ENCODE results near the gene PNPLA8.
"Not testable (repeated sequence)": the region's sequence is repeated elsewhere in the genome, so short reads cannot be mapped to it uniquely, and the experiment has no call there.

The PNPLA8 gene

DNA sequence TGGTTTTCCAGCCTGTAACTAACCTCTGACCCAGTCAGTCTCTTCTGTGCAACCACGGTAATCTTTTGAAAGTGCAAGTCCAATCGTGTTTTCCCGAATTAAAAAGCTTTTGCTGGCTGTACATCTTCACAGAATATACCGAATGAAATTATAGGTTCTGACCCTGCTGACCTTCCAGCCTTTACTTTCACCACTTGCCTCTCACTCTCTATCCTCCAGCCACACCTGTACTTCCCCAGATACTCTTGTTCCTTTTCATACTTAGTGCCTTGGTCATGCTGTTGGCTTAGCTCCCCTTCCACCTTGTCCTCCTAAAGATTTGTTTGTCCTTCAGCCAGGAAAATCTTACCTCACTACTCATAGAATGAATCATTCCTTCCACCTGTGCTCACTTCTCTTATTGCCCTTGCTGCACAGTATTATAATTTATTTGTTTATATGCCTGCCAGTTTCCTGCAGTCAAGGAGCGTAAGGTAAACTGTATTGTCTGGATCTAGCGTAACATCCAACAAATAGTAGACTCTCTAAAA is 2.3 kb upstream of the PNPLA8 start:
- no peak for DNase-seq (ENCODE audit: low spot score)

DNA sequence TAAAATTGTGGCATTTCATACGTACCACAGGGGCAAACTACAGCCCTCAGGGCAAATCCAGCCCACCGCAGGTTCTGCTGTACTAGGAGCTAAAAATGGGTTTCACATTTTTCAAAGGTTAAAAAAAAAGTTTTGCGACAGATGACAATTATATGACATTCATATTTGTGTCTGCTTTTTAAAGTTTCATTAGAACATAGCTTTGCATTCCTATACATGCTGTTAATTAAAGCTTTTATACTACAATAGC is 758 bp upstream of the PNPLA8 start:
- DNase-seq (ENCODE audit: low spot score): no peak

DNA sequence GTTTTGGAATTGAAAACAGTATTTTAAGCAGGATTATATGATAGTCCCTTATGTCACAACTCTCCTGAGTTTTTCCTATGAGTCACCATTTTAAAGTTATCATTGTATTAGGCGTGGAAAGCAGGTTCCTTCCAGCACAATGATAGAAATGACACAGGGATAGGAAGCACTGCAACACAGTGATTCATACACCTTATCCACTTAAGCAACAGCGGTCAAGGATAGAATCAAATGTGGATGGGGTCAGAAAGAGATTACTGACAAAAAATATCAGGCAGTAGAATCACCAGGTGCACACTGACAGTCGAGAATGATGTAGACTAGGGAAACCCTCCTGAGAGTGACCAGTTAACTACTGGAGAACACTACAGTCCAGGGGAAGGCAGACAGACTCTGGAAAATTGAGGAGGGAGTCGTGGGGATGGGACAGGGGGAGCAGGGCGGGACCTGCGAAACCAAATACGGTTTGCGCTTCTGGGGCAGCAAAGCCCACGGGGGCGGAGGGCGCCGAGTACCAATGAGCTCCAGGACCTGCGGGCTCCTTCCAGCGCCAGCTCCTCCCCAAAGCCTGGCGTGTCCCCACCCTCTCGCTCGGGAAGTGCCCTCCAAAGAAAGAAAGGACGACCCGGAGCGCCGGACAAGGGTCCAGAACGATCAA is 479 bp downstream of the PNPLA8 start:
- DNase-seq (ENCODE audit: low spot score): peak; percentile 78

DNA sequence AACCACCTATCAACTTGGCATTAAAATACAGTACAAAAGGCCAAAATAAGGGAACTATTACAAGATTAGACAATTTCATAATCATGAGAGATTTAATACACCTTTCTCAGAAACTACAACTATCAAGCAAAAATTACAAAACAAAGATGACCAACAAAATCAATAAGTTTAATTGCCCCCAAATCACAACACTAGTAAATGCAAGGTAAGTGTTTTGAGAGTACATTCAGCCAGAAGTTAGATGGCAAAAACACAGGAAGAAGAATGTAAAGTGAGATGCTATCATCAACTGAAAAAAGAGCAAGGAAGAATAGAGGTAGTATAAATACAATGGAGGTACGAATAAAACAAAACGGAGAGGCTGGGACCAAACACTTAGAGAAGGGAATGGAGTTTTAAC is 3.2 kb downstream of the PNPLA8 start:
- no peak for DNase-seq (ENCODE audit: low spot score)

DNA sequence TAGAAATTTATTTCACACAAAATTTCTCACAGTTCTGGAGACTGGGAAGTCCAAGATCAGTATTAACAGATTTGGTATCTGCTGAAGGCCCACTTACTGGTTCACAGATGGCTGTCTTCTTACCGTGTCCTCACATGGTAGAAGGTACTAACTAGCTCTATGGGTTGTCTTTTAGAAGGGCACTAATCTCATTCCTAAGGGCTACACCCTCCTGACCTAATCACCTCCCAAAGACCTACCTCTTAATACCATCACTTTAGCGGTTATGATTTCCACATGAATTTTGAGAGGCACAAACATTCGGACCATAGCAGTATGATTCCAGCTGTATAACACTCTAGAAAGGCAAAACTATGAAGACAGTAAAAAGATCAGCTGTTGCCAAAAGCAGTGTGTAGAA is 8.0 kb downstream of the PNPLA8 start:
- DNase-seq (ENCODE audit: low spot score): no peak

DNA sequence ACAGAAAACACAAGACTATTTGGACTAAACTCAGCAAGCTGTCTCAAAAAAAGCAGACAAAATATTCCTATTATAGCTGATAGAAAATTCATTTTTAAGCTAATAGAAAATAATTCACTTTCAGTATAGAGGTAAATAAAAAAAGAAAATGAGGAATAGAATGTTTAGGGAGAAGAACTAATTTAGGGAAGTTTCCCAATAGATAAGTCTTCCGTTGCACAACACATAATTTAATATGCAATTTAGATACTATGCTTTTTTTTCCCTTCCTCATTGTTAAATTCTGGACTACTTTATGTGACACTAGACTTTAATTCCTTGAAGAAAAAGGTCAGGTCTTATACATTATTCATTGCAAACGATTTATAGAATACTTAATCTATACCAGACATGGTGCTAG is 10.3 kb downstream of the PNPLA8 start:
- no peak for DNase-seq (ENCODE audit: low spot score)

DNA sequence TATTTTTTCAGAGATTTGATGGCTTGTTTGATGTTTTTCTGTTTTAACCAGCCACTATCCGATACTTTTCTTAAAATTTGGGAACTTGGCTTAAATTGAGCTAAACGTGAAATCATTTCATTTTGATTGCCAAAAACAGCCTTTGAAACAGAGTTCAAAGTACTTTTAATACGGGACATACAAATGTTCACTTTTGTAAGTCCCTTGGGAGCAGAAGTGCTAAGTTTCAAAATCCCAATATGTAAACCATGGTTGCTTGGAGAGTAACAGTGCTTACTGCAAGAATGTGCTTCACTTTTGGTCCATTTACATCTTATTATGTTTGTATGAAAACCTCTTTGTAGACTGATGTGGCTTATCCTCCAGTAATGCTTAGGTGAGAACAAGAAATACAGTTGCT is 10.9 kb downstream of the PNPLA8 start:
- DNase-seq (ENCODE audit: low spot score): no peak

DNA sequence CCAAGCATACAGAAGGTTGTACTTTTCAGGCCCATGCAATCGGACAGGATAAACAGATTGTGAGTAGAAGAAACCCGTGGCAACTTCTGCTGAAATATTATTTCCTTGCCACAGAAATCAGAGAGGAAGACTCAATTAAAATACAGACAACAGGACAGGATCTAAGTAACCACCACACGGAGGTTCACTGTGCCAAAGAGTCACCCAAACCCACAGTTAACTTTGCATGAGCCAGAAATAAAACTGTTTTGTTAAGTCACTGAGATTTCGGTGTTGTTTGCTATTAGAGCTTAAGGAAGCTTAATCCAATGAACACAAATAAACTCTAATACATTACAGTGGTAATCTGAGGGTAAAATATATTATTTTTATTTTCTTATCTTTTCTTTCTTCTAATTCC is 14.0 kb downstream of the PNPLA8 start:
- no peak for DNase-seq (ENCODE audit: low spot score)

DNA sequence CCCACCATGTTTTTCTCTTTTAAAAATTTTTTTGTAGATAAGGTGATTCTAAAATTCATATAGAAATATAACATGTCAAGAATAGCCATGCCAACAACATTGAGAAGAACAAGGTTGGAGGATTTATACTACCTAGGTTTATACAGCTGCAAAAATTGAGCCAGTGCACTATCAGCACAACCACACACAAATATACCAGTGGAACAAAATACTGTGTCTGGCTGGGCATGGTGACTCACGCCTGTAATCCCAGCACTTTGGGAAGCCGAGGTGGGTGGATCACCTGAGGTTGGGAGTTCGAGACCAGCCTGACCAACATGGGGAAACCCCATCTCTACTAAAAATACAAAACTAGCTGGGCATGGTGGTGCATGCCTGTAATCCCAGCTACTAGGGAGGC is 21.4 kb downstream of the PNPLA8 start:
- DNase-seq (ENCODE audit: low spot score): not testable (repeated sequence)

DNA sequence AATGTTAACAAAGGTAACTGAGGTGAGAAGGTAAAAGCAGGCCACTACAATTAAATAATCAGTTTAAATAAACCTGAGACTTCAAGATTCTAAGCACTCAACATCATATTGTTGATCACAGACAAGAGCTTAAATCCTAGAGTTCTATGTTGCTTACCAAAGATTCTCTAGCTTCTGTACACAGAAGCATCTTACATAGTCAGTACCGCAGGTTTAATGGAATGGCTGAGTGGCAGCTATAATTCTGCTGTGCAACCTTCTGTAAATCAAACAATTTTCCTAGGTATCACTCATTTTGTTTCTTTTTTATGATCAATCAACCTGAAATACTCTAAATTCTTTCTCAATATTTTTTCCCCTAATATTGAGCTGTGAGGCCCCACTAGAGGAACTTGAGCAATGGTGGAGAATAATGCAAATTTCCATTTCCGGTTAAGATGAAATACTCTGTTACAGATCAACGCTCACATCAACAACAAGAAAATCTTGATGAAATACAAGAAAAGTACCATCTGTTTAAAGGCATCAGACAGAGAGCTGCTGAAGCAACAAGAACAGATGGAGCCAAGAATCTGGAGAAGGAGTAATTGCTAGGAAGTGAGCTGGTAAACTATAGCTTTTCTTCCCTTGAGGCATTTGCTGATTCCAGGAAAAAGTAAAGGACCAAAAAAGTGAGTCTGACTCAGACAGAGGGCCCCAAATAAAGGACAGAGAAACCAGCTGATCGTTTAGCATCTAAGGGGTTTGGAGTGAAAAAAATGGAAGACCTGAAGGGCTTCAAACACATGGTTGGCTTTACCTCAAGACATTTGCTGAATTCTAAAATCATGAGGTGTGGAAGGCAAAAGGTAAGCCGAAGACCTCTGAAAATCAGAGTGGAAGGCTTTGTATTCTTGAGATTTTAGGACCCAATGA is 22.6 kb downstream of the PNPLA8 start:
- DNase-seq (ENCODE audit: low spot score): no peak

DNA sequence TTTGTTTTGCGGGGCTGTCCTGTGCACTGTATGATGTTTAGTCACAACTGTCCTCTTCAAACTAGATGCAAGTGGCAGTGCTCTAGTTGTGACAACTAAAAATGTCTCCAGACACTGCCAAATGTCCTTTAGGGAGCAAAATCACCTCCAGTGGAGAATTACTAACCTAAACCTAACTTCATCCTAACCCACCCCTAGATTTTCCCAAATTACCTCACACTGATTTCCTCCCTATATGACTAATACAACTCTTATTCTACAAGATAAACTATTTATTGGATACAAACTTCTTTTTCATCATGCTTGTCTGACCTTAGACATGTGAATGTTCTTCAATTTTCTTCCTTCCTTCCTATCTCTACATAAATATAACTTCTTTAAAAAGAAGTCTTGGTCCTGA is 26.4 kb downstream of the PNPLA8 start:
- no peak for DNase-seq (ENCODE audit: low spot score)

DNA sequence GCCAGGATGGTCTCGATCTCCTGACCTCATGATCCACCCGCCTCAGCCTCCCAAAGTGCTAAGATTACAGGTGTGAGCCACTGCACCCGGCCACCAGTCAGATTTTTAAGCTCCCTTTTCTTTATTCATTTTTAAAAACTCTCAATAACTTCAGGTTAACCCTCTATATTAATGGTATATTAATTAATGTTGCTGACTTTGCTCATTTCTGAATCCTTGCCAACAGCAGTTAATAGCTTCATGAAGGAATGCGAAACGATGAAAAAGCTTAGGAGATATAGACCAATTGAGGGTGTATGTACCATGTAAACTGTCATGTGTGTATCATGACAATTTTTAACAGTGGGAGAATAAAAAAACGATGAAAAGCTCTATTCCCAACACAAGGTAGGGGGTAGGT is 27.5 kb downstream of the PNPLA8 start:
- no peak for DNase-seq (ENCODE audit: low spot score)

DNA sequence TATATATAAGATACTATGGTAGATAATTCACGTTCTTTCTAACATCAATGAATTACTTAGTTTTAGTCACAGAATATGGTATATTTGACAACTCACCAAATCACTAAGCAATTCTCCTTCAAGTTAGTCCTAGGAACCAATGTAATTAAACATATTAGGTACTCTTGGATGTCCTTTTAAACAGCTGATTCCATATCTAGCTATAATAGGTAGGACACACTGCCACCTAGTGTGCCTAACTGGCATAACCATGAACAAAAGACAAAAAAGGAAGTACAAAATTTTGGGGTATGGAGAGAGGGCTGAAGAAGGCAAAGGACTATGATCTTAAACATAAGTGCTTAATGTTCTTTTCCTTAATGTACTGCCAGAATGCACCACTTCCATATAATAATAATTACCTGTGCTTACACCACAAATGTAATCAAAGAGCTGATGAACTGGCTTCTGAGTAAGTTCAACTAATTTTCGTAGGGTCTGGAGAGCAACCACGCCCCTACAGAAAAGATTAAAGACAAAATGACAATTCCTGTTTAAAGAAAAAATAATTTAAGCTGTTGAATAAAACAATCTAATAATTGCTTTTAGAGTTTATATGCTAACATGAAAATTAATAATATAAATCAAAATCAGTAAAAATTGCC is 28.7 kb downstream of the PNPLA8 start:
- peak; percentile 27 for DNase-seq (ENCODE audit: low spot score)

DNA sequence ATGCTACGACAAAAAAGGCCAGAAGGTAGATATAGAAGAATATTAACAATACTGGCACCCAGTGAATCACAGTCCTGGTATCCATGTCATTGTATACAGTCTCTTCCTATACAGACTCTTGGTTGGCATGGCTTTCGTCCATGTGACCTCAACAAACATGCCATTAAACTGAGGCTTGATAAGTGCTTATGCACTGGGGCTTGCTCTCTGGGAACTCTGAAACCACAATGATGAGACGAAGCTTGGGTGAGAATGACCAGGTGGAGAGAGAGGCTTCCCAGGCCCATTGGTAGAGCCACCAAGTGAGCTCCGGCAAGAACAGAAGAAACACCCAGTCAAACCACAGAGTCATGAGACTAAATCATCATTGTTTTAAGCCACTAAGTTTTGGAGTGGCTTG is 33.2 kb downstream of the PNPLA8 start:
- DNase-seq (ENCODE audit: low spot score): no peak

DNA sequence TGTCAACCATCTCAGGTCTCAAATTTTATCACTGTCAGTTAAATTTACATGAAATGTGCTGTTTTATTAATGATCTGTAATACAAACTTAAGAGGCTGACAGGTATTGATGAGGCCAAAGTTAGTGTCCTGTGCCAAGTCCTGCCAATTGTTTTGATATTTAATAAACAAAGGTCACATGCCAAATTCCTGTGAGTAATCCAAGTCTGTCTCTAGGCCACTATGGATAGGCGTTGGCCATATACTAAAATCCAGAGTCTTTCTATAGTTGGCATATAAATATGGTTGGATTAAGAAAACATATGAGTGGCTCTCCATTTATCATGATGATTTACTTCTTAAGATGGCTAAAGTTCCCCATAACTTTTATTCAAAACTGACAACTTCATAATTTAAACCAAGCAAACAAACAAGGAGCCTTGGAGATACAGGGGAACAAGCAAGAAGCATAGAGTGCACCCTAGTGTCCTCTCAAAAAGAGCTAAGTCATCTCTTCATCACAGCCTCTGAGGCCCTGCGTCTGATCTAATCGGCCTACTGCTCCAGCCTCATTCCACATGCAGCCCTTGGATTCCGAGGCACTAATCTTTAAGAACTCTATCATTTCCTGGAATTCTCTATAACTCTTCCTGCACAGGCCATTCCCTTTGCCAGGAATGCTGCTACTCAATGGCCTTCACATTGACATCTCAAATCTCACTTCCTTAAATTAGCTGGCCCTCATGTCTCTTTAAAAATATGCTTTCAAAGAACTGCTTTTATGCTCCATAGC is 37.0 kb downstream of the PNPLA8 start:
- no peak for DNase-seq (ENCODE audit: low spot score)

DNA sequence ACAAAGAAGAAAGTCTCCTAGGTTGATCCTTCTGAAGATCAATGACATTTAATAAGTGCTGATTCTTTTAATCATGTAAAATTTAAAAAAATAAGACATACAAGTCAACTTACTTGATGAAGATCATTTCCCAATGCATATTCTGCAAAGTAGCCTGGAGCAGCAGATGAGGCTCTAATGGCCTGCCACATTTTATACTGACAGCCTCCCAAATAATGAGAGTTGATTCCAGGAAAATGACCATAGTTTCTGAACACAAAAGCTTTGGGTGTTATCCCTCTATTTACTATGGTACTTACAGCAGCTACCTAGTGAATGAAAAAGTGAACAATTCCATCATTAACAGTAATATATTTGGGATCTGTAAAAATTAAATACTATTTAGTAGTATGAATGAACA is 38.3 kb downstream of the PNPLA8 start:
- no peak for DNase-seq (ENCODE audit: low spot score)

DNA sequence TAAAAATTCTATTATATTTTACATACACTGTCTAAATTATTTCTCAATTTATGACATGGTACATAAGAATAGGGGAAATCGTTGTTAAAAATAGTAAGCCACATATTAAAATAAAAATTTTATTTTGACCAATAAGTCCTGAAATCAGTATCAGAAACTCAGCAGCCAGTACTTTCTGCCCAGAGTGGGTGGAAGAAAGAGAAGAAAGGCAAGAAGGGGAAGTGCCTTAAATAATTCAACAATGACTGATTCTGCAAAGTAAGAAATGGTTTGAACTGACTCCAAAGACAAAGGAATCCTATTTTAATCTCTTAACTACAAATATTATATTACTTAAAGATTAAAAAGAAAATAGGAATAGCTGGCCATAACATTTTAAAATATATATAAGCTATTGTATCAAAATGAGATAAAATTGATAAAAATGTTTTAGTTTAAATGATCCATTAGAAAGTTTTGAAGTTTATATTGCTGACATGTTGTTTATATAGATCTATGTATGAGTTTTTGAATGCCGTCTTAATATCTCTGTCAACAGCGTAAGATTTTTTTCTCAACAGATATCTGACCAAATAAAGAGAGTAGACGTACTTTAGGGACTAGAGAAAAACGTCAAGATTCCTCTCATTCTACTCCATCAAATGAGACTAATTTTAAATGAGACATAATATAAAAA is 39.5 kb downstream of the PNPLA8 start:
- no peak for DNase-seq (ENCODE audit: low spot score)

DNA sequence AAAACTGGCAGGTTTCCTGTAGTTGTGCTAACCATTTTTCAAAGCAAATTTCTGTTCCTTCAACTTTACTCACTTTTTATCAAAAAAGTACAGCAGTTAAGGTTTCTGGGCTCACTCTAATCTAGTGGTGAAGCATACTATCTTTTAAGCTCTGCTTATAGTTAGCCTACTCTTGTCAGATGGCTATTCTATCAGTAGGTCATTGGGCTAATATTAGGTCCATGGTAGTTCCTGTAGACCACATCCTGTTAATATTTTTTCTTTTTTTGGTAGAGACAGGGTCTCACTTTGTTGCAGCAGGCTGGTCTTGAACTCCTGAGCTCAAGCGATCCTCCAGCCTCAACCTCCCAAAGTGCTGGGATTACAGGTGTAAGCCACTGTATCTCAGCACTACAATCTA is 41.8 kb downstream of the PNPLA8 start:
- no peak for DNase-seq (ENCODE audit: low spot score)

DNA sequence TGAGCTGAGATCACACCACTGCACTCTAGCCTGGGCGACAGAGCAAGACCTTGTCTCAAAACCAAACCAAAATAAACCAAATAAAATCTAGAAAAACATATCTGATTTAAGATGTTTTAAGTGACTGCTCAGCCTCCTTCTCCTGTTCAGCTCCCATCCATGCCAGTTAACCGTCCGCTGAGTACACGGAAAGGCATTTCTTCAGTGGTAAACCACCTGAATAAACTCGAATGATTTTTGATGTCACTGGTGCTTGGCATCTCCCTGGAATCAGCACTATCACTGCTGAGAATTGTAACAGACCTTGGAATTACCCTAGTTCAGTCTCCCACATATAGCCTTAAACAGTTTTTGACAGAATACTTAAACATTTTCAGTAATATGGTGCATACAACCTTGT is 45.6 kb downstream of the PNPLA8 start:
- DNase-seq (ENCODE audit: low spot score): no peak

DNA sequence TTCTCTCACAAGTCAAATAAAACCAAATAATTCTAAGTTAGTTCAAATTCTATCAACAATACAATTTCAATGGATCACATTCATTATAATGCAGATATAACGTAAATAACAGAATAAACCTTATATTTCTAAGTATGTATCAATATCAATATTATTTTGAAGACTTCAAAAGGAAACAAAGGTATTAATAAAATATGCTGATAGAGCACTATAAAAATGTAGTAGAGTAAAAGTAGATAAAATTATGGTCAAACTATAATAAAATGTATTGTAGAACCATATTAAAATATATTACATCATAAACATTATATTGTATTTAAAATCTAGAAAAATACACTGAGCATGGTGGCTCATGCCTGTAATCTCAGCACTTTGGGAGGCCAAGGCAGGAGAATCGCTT is 46.2 kb downstream of the PNPLA8 start:
- no peak for DNase-seq (ENCODE audit: low spot score)

DNA sequence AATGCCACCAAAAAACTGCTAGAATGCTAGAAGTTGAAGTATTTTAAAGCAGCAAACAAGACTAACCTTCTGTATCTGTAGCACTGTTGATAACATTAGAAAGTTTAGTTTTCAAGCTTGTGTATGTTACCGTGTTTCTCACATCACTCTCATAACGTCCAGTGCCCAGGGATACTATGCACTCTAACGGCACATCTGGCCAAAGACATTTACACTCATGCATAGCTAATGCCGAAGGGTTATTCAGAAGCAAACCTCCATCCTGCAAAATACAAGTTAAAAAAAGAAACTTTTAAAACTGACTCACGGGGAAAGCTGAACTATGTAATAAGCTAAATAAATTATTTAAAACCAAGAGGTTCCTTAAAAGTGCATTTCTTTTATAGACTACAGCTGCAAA is 46.8 kb downstream of the PNPLA8 start:
- no peak for DNase-seq (ENCODE audit: low spot score)

DNA sequence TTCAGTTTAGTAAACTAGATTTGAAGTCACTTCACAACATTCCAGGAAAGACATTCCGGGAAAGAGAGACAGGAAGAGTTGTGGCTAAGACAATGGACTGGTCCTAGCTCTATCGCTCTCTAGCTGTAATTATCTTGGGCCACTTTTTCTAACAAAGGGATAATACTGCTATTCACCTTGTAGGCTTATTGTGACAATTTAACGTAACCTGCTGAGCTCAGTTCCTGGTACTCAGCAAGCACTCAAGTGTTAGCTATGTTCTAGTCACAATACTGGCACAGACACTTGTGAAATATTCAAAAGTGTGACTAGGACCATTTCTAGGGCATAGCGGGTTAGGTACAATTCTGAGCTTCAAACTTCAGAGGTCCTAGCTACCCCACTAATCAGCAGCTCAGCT is 57.7 kb downstream of the PNPLA8 start:
- no peak for DNase-seq (ENCODE audit: low spot score)

All from AG08396 (cell line).